ENCODE measurements around the gene SLC5A10. TPM values are rescaled to one million over a fixed set of nuclear protein-coding genes. Genes with fewer than 3 reads are reported as not detected.

SLC5A10 gene
- total RNA-seq (2022; extraction: Qiagen RNA extraction; ENCODE audit: low read depth) = 0.09 to 0.22 TPM (median 0.17 TPM) in 5 replicates

GRCh38 chr17:18951941-18952842, at the start of gene SLC5A10:
SLC5A10 (plus strand) TSS chr17:18952165; CDS start chr17:18952206, 41 bp downstream.

GRCh38 chr17:19004421-19005136, 52.6 kb downstream of the SLC5A10 start, which contains the start of gene FAM83G:
FAM83G (minus strand) TSS chr17:19004764; CDS start chr17:19004041, 723 bp downstream.

GRCh38 chr17:19046782-19047375, 94.9 kb downstream of the SLC5A10 start, which contains the start of gene GRAP:
GRAP (minus strand) TSS chr17:19046957; CDS start chr17:19046926, 31 bp downstream.

Other genes with a start within 250 kb of the SLC5A10 start
- gene FBXW10, start 208.1 kb upstream of the SLC5A10 start, total RNA-seq (2022; extraction: Qiagen RNA extraction; ENCODE audit: low read depth) = 0.96 to 1.9 TPM (median 1.2 TPM) in 5 replicates
- 70.8 to 79.6 TPM (median 76.6 TPM) in 5 replicates for gene TVP23B, start 171.0 kb upstream of the SLC5A10 start, total RNA-seq (2022; extraction: Qiagen RNA extraction; ENCODE audit: low read depth)
- 45.2 to 47.9 TPM (median 46.2 TPM) in 5 replicates for gene PRPSAP2, start 94.0 kb upstream of the SLC5A10 start, total RNA-seq (2022; extraction: Qiagen RNA extraction; ENCODE audit: low read depth)
- 34.2 to 41.3 TPM (median 35.8 TPM) in 5 replicates for gene FAM83G, start 52.6 kb downstream of the SLC5A10 start, total RNA-seq (2022; extraction: Qiagen RNA extraction; ENCODE audit: low read depth)
- gene GRAP, start 94.8 kb downstream of the SLC5A10 start, total RNA-seq (2022; extraction: Qiagen RNA extraction; ENCODE audit: low read depth) = 0.16 to 0.50 TPM (median 0.21 TPM) in 5 replicates
- not detected in 5 replicates for gene GRAPL, start 175.4 kb downstream of the SLC5A10 start, total RNA-seq (2022; extraction: Qiagen RNA extraction; ENCODE audit: low read depth)